Loucy (cell line): ENCODE data around the gene TTC39B.

Source experiments
- EZH2phosphoT487 ChIP-seq: fragments of 200-600 bp; IDR thresholded peaks from 2 replicates; pipeline ENCODE4 v1.6.1; 2018; ENCODE audit warnings: antibody characterized with exemption, mild to moderate bottlenecking, moderate library complexity, borderline replicate concordance
- TF ChIP-seq, protein P1 (sequence below): fragments of 200-600 bp; sonication (generic); conservative IDR thresholded peaks from 2 replicates; pipeline ENCODE4 v1.5.1; 2014; ENCODE audit warnings: mild to moderate bottlenecking, antibody characterized with exemption, low read length

- TF ChIP-seq, protein P1, sequence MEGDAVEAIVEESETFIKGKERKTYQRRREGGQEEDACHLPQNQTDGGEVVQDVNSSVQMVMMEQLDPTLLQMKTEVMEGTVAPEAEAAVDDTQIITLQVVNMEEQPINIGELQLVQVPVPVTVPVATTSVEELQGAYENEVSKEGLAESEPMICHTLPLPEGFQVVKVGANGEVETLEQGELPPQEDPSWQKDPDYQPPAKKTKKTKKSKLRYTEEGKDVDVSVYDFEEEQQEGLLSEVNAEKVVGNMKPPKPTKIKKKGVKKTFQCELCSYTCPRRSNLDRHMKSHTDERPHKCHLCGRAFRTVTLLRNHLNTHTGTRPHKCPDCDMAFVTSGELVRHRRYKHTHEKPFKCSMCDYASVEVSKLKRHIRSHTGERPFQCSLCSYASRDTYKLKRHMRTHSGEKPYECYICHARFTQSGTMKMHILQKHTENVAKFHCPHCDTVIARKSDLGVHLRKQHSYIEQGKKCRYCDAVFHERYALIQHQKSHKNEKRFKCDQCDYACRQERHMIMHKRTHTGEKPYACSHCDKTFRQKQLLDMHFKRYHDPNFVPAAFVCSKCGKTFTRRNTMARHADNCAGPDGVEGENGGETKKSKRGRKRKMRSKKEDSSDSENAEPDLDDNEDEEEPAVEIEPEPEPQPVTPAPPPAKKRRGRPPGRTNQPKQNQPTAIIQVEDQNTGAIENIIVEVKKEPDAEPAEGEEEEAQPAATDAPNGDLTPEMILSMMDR, result no peak
- no peak for TF ChIP-seq EZH2phosphoT487
Observed at GRCh38 chr9:15329539-15330109, 22.6 kb upstream of the TTC39B start.
